Fibroblast of villous mesenchyme (primary cell): ENCODE measurements around the gene GJB2. TPM values are rescaled to one million over a fixed set of nuclear protein-coding genes. Genes with fewer than 3 reads are reported as not detected.

Source experiments
- DNase-seq: peaks from one replicate; pipeline ENCODE4 v3.0.0-alpha.2; 2010; ENCODE audit warnings: low read depth
- H3K4me3 ChIP-seq: 2 replicates; pipeline ENCODE4 v1.5.1; 2011; ENCODE audit warnings: low read depth, mild to moderate bottlenecking, low read length
- CTCF ChIP-seq: IDR thresholded peaks from 2 replicates; pipeline ENCODE4 v1.5.1; 2012; ENCODE audit warnings: low read depth, mild to moderate bottlenecking, low read length; ENCODE audit not compliant: insufficient read depth
- total RNA-seq: library from RNA; depleted of rRNA; stranded (reverse); fragments of >200 nt; gene quantifications from 2 replicates; pipeline ENCODE4 v1.2.3, GENCODE V29; 2012

Gene GJB2
- total RNA-seq, 1 donor, result not detected

DNA sequence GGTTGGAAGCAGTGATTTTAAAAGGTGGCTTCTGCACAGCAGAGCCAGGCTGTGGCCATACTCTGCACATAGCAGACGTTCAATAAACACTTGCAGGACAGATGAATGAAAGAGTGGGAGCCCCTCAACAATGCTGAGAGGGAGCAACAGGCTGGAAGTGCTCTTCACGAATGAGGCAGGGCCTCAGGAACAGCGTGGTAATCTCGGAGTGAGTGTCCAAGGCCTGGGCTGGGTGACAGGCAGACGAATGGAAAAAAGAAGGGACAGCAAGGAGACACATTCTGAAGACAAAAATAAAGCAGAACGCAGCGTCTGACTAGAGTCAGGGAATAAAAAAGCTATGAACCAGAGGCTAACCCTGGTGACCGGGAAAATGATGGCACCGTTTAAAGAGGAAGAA is 43.0 kb downstream of the GJB2 start:
- H3K4me3 ChIP-seq, result no peak overlapping the region
- DNase-seq, result no peak
- TF ChIP-seq CTCF, result no peak

DNA sequence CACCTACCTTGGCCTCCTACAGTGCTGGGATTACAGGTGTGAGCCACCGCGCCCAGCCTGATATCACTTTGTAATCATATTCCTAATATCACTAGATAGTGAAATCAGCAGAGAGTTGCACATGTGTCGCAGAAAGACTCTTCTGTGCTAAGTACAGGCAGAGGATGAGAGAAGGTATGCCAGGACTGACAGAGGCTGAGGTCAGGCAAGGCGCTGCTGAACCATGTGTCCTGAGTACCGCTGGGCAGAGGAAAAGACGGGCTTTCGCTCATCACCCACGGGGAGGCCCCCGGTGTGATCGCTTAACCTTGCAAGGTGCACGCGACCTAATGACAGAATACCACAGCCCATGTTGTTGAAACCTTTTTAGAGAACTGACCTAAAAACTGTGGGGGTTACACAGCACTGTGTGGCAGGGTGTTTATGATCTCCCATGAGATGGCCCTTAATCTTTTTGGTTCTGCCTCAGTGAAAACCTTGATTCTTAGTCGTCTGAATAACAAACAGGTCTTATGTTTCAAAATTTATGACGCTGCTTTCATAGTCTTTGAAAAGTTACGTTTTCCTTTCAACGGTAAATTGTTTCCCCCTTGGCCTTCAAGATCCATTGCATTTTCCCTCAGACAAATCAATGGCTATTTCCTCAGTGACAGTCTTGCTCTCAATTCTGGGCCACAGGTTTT is 44.1 kb downstream of the GJB2 start:
- no peak overlapping the region for H3K4me3 ChIP-seq
- DNase-seq, result no peak
- no peak for TF ChIP-seq CTCF

DNA sequence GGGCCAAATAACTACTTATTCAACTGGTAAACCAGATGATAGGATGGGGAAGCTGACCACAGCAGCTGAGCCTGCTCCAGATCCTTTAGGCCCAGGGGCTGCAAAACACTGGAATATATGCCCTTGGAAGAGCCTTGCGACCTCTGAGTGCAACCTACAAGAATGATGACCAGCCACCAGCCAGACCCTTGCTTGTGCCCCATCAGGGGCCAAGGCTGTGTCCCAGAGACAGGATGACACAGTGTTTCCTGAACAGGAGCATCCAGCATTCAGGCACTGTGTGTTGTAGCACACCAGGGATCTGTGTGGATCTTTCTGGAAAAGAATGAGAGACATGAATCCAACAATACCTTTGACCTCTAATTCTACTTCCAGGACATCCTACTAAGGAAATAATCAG is 46.4 kb downstream of the GJB2 start:
- no peak for DNase-seq
- H3K4me3 ChIP-seq, result no peak overlapping the region
- no peak for TF ChIP-seq CTCF

GRCh38 chr13:20145521-20145920 is 47.2 kb downstream of the GJB2 start:
- DNase-seq, result no peak
- no peak for TF ChIP-seq CTCF
- no peak overlapping the region for H3K4me3 ChIP-seq

DNA sequence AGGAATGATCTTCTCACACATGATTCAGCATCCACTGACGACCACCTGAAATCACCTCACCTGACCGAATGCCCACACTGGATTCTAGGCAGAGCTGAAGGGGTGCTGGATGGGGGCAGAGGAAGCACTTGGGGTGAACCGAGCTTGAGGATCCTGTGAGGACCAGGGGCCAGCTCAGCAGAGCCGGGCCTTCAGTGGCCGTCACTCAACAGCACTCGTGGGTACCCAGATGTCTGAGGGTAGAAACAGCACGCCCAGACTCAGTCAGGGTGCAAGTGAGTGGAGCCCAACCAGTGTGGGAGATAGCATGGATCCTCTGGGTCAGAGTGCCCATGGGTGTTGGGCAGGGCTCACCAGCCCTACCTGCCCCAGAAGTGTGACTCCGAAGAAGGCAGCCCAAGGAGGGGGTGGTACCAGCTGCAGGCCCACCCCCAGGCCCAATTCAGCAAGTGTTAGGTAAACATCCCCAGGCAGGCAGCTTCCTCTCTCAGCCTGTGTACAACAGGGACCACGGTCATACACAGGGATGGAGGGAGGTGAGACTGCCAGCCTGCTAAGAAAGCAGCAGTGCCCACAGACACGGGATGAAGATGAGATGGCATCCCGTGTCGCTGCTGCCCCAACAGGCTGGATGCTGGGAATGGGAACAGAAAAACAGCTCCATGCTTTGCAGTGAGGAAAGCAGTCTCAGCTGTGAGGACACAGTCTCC is 48.4 kb downstream of the GJB2 start:
- no peak for TF ChIP-seq CTCF
- DNase-seq, result no peak
- no peak overlapping the region for H3K4me3 ChIP-seq

- no peak for TF ChIP-seq CTCF
- no peak for DNase-seq
- H3K4me3 ChIP-seq, result no peak overlapping the region
These were observed 49.7 kb downstream of the GJB2 start for GRCh38 chr13:20142927-20143480.
